ENCODE results near the gene KIF17. TPM values are rescaled to one million over a fixed set of nuclear protein-coding genes. Genes with fewer than 3 reads are reported as not detected.

Gene KIF17
- total RNA-seq, 1 donor from 2014 or later, result not detected

DNA sequence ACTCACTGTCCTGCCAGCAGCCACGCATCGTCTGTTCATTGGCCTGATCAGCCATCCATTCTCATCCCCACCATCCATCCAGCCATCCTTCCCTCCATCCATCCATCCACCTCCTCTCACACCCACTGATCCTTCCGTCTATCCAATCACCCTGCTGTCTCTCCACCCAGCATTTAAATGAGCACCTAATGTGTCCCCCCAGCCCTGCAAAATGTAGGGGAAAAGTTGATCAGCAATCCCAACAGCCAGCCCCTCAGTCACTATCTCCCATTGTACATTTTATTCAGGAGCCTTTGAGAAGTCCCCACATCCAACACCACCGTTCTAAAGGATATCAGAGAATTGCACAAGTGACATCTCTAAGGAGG, 45.6 kb downstream of the KIF17 start:
- ChIA-PET CTCF (no interaction called here), POLR2A (no interaction called here)
- TF ChIP-seq, protein P1, sequence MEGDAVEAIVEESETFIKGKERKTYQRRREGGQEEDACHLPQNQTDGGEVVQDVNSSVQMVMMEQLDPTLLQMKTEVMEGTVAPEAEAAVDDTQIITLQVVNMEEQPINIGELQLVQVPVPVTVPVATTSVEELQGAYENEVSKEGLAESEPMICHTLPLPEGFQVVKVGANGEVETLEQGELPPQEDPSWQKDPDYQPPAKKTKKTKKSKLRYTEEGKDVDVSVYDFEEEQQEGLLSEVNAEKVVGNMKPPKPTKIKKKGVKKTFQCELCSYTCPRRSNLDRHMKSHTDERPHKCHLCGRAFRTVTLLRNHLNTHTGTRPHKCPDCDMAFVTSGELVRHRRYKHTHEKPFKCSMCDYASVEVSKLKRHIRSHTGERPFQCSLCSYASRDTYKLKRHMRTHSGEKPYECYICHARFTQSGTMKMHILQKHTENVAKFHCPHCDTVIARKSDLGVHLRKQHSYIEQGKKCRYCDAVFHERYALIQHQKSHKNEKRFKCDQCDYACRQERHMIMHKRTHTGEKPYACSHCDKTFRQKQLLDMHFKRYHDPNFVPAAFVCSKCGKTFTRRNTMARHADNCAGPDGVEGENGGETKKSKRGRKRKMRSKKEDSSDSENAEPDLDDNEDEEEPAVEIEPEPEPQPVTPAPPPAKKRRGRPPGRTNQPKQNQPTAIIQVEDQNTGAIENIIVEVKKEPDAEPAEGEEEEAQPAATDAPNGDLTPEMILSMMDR (IDR thresholded peaks at IDR 0.05), result no peak
- Mint-ChIP-seq H3K27me3 (peaks cover 3% of the 10 kb centered on the region), H3K36me3 (ENCODE audit: low read depth) (no peaks in the 10 kb centered on the region), H3K9me3 (no peaks in the 10 kb centered on the region), H3K4me3 (no peak overlapping the region), H3K27ac (no peak overlapping the region), H3K4me1 (no peaks in the 10 kb centered on the region)
- ATAC-seq (ENCODE audit: low read depth) (no peak), DNase-seq (no peak)
- intact Hi-C loops (cut with micrococcal nuclease), result no loop called here

DNA sequence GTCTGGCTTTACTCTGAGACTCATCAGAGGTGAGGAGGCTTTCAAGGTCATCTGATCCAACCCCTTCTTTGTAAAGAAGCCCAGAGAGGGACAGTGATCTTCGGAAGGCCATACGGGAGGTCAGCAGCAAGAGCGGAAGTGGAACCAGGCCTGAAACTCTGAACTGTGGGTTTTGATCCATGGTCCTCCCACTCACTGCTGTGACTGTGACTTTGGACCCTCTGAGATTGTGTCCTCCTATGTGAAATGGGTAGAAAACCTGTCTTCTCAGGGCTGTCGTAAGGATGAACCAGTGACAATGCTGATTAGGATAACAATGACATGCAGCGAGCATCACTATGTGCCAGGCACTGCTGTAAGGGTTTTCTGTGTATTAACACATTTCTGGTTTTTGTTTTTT, 46.9 kb downstream of the KIF17 start:
- ChIA-PET CTCF (no interaction called here), POLR2A (no interaction called here)
- TF ChIP-seq, protein P1 (IDR thresholded peaks at IDR 0.05), result no peak
- ATAC-seq (ENCODE audit: low read depth) (no peak), DNase-seq (no peak)
- Mint-ChIP-seq H3K4me3 (no peak overlapping the region), H3K27me3 (peaks cover 3% of the 10 kb centered on the region), H3K4me1 (no peaks in the 10 kb centered on the region), H3K36me3 (ENCODE audit: low read depth) (no peaks in the 10 kb centered on the region), H3K27ac (no peak overlapping the region), H3K9me3 (no peaks in the 10 kb centered on the region)
- intact Hi-C loops (cut with micrococcal nuclease), result no loop called here

DNA sequence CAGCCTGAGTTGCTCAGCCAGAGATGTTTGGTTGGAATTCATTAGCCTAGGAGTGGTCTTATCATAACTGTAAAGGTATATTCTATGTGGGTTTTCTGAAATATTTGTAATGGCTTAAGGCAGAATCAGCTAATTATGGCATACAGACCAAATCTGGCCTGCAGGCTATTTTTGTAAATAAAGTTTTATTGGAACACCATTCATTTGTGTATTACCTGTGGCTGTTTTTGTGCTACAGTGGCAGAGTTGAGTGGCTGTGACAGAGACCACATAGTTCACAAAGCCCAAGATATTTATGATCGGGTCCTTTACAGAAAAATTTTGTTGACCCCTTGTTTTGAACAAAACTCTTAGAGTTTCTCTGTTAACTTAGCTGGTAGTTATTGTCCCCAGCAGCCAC, 49.2 kb downstream of the KIF17 start:
- Mint-ChIP-seq H3K36me3 (ENCODE audit: low read depth) (no peaks in the 10 kb centered on the region), H3K27ac (no peak overlapping the region), H3K4me1 (no peaks in the 10 kb centered on the region), H3K9me3 (no peaks in the 10 kb centered on the region), H3K27me3 (peaks cover 3% of the 10 kb centered on the region), H3K4me3 (no peak overlapping the region)
- intact Hi-C loops (cut with micrococcal nuclease), result no loop called here
- ChIA-PET CTCF (no interaction called here), POLR2A (no interaction called here)
- TF ChIP-seq, protein P1 (IDR thresholded peaks at IDR 0.05), result no peak
- no peak for ATAC-seq (ENCODE audit: low read depth)
- no peak for DNase-seq

DNA sequence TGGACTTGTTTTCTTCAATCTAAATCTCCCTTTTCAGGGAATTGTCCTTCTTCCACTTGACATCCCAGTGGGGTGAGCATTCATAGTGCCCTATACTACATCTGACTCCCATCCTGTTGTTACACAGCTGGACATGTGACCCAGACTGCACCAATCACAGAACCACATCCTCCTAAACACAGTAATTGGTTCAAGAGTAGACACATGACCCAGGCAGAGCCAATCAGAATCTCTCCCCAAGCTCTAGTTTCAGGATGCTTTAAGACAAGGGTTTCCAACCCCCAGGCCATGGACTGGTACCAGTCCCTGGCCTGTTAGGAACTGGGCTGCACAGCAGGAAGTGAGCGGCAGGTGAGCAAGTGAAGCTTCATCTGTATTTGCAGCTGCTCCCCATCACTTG, 51.0 kb downstream of the KIF17 start:
- H3K36me3 Mint-ChIP-seq (ENCODE audit: low read depth), result no peaks in the 10 kb centered on the region
- TF ChIP-seq, protein P1 (IDR thresholded peaks at IDR 0.05), result no peak
- intact Hi-C loops (cut with micrococcal nuclease), result no loop called here
- CTCF ChIA-PET, result interaction anchor here (1.1 kb wide), 1 partner anchor 34 kb away, joined by 3 read pairs; the partner anchor contains the start of gene PINK1
- POLR2A ChIA-PET, result no interaction called here
- ATAC-seq (ENCODE audit: low read depth) (no peak), DNase-seq (no peak)
- peaks cover 10% of the 10 kb centered on the region for H3K4me1 Mint-ChIP-seq
- no peak overlapping the region for H3K27ac Mint-ChIP-seq
- H3K9me3 Mint-ChIP-seq, result no peaks in the 10 kb centered on the region
- H3K27me3 Mint-ChIP-seq, result no peaks in the 10 kb centered on the region
- no peak overlapping the region for H3K4me3 Mint-ChIP-seq

- ChIA-PET POLR2A (no interaction called here), CTCF (interaction anchor here (0.5 to 1.1 kb wide), 2 partner anchors 26 to 33 kb away, joined by 3 read pairs; partner anchors contain the start of gene PINK1)
- H3K36me3 Mint-ChIP-seq (ENCODE audit: low read depth), result peaks cover 5% of the 10 kb centered on the region
- intact Hi-C loops (cut with micrococcal nuclease), result no loop called here
- H3K4me3 Mint-ChIP-seq, result no peak overlapping the region
- H3K9me3 Mint-ChIP-seq, result no peaks in the 10 kb centered on the region
- H3K27ac Mint-ChIP-seq, result no peak overlapping the region
- no peak for ATAC-seq (ENCODE audit: low read depth)
- TF ChIP-seq, protein P1 (IDR thresholded peaks at IDR 0.05), result no peak
- no peaks in the 10 kb centered on the region for H3K27me3 Mint-ChIP-seq
- peaks cover 13% of the 10 kb centered on the region for H3K4me1 Mint-ChIP-seq
- no peak for DNase-seq
These were observed 51.7 kb downstream of the KIF17 start for GRCh38 chr1:20666146-20666545.

All from activated B cell treated with CpG ODN at 0.5 μM for 24 hours (primary cell).